ENCODE results near the gene LRRC4B.
A peak's percentile ranks its signal among the peaks of the same experiment; 100 is the strongest.
"Not testable (repeated sequence)": the region's sequence is repeated elsewhere in the genome, so short reads cannot be mapped to it uniquely, and the experiment has no call there.

LRRC4B gene, protein sequence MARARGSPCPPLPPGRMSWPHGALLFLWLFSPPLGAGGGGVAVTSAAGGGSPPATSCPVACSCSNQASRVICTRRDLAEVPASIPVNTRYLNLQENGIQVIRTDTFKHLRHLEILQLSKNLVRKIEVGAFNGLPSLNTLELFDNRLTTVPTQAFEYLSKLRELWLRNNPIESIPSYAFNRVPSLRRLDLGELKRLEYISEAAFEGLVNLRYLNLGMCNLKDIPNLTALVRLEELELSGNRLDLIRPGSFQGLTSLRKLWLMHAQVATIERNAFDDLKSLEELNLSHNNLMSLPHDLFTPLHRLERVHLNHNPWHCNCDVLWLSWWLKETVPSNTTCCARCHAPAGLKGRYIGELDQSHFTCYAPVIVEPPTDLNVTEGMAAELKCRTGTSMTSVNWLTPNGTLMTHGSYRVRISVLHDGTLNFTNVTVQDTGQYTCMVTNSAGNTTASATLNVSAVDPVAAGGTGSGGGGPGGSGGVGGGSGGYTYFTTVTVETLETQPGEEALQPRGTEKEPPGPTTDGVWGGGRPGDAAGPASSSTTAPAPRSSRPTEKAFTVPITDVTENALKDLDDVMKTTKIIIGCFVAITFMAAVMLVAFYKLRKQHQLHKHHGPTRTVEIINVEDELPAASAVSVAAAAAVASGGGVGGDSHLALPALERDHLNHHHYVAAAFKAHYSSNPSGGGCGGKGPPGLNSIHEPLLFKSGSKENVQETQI

GRCh38 chr19:50567882-50568727 is at the start of gene LRRC4B:
Gene LRRC4B (minus strand): TSS chr19:50568435. CDS start chr19:50548838, 19,597 bp downstream.
- DNase-seq (ENCODE audit: extremely low read depth in 1 of 2, low read depth in 1 of 2): no peak

GRCh38 chr19:50612504-50613404 is 44.5 kb upstream of the LRRC4B start:
- not testable (repeated sequence) for DNase-seq (ENCODE audit: extremely low read depth in 1 of 2, low read depth in 1 of 2)

- peak; percentile 75 to 90 for DNase-seq (ENCODE audit: extremely low read depth in 1 of 2, low read depth in 1 of 2)
Observed at GRCh38 chr19:50607874-50608785, 39.9 kb upstream of the LRRC4B start.

GRCh38 chr19:50607388-50607787 is 39.2 kb upstream of the LRRC4B start:
- DNase-seq (ENCODE audit: extremely low read depth in 1 of 2, low read depth in 1 of 2): no peak

DNA sequence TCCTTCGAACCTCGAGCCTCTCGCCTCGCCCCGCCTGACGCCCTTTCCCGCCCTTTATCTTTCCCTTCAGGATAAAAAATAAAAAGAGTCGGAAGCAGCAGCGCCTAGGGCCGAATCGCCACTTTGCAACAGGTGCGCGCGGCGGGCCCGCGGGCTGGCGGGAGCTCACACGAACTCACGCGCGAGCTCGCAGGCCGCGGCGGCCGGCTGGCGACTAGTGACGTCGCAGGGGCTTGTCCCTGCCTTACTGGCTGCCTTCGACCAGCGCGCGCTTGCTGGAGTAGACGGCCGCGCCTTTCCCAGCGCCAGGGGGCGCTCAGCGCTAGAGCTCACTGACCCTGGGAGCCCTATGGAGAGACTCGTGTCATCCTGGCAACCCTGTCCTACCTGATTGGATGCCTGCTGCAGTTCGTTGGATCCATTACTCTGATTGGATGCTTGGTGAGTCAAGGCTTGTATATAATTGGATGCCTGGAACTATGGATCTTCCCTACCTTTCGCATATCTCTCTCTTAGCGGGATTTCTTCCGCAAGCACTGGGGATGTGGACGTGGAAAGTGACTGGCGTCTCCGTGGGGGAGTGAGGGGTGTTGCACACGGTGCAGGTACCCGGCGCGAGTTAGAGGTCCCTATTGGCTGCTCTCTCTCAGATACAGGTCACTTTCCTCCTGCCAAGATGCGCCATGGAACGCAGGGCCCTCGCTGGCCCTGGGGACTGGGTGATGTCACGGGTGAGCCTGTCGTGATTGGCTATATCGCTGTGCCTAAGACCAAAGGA is 38.0 kb upstream of the LRRC4B start:
- not testable (repeated sequence) for DNase-seq (ENCODE audit: extremely low read depth in 1 of 2, low read depth in 1 of 2)

GRCh38 chr19:50604264-50605073 is 36.2 kb upstream of the LRRC4B start:
- not testable (repeated sequence) for DNase-seq (ENCODE audit: extremely low read depth in 1 of 2, low read depth in 1 of 2)

GRCh38 chr19:50602935-50603334 is 34.7 kb upstream of the LRRC4B start:
- no peak for DNase-seq (ENCODE audit: extremely low read depth in 1 of 2, low read depth in 1 of 2)

DNA sequence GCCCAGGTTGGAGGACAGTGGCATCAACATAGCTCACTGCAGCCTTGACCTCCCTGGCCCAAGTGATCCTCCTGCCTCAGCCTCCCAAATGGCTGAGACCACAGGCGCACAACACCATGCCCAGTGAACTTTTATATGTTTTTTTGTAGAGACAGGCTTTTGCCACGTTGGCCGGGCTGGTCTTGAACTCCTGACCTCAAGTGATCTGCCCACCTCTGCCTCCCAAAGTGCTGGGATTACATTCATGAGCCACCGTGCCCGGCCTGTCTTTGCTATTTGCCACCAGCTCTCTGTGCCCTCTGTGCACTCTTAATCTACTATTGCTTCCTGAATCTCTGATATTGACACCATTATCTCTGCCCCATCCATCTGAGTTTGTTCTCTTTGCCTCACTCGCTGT is 34.3 kb upstream of the LRRC4B start:
- no peak for DNase-seq (ENCODE audit: extremely low read depth in 1 of 2, low read depth in 1 of 2)

- no peak for DNase-seq (ENCODE audit: extremely low read depth in 1 of 2, low read depth in 1 of 2)
Observed at GRCh38 chr19:50602089-50602422, 33.8 kb upstream of the LRRC4B start.

DNA sequence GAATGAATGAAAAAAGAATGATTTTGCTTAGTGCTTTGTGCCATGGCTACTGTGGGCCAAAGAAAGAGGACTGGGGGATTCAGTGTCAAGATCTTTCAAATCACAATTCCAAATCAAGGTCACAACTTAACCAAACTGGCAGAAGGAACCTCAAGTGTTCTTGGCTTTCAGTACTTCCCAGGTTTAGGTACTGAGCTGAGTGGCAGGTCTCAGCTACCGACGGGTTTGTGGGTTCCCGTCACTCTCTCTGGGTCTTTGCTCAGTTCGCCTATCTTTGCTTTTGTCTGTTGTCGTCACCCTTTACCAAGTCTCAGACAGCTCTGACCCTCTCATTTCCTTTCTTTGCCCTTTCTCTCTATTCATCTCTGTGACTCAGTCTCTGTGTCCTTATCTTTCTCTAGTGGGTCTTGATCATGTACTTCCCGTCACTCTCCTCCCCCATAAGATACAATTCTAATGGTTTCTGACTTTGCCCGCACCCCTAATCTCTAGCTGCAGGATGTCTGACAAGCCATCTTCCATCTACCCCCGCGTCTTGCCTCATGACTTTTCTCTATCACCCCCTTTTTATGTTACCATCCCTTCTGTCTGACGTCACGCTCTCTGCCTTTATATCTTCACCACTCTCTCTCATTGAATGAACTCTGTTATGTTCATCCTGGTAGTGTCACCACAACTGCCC is 33.3 kb upstream of the LRRC4B start:
- DNase-seq (ENCODE audit: extremely low read depth in 1 of 2, low read depth in 1 of 2): no peak

- DNase-seq (ENCODE audit: extremely low read depth in 1 of 2, low read depth in 1 of 2): no peak
Observed at GRCh38 chr19:50599427-50599826, 31.2 kb upstream of the LRRC4B start.

DNA sequence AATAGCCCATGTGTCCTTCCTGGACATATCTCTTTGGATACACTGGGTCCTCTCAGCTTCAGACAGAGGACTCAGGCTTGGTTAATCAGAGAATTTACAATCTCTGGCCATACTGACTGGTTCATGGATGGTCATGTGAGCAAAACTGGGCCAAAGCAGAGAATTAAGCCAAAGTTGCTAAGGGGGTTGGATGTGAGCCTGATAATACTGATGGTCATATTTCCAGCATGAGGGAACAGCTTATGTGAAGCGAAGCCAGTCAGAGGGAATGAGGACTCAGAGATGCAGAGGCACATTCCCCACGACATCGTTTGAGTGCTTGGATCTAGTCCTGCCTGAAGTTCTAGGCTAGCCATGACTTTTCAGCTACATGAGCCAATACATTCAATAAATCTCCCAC is 22.0 kb upstream of the LRRC4B start:
- no peak for DNase-seq (ENCODE audit: extremely low read depth in 1 of 2, low read depth in 1 of 2)

GRCh38 chr19:50581795-50582660 is 13.8 kb upstream of the LRRC4B start:
- DNase-seq (ENCODE audit: extremely low read depth in 1 of 2, low read depth in 1 of 2): not testable (repeated sequence)

DNA sequence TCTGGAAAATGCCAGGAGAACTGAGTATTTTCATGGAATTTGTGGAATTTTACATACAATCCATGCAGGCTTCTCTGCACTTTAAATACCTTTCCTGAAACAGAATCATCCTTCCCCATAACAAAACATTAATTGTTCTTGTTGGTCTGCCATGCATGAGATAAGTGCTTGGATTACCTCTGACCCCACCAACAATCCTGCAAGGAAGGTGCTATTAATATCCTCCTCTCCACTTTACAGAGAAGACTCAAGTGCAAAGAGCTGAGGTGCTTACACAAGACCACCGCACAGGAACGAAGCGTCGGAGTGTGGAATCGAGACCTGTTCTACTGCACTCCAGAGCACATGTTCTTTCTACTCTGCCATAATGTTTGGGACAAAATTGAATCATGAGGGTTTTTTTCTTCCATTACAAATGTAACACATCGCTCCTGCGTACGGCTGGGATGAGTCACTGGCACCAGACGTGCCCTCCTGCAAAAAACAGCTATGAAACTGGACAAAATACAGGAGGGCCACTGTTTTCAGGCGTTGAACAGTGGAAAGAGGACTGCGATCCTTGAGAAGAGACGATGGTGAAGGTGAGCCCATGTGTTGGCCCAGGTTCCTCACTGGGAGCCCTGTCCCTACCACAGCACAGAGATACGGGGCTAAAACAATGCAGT is 12.9 kb upstream of the LRRC4B start:
- DNase-seq (ENCODE audit: extremely low read depth in 1 of 2, low read depth in 1 of 2): no peak

GRCh38 chr19:50580240-50580639 is 12.0 kb upstream of the LRRC4B start:
- DNase-seq (ENCODE audit: extremely low read depth in 1 of 2, low read depth in 1 of 2): no peak

GRCh38 chr19:50576769-50577168 is 8.5 kb upstream of the LRRC4B start:
- DNase-seq (ENCODE audit: extremely low read depth in 1 of 2, low read depth in 1 of 2): not testable (repeated sequence)
